Lung (tissue), 16 donors: Measurements from ENCODE around the gene KRTAP4-8. TPM values are rescaled to one million over a fixed set of nuclear protein-coding genes. Genes with fewer than 3 reads are reported as not detected.

Experiments
- ATAC-seq: fragments of 200-7000 bp; cut with Tn5 transposase; one replicate; pipeline ENCODE4 v1.9.1; 2020; ENCODE audit warnings: moderate number of reproducible peaks; ENCODE audit not compliant: insufficient read depth, low FRiP score
- DNase-seq, 3 donors: peaks; one replicate each; pipeline ENCODE4 v3.0.0-alpha.2; 2013 to 2017
- H3K27ac ChIP-seq, 2 donors: one replicate each; pipeline ENCODE4 v1.5.1; 2013; ENCODE audit warnings: mild to moderate bottlenecking in 2 of 2, moderate library complexity in 2 of 2, control low read depth in 1 of 2, inconsistent platforms in 1 of 2, low read depth in 1 of 2, low read length in 1 of 2
- H3K27me3 ChIP-seq, 3 donors: one replicate each; pipeline ENCODE4 v1.5.1; 2013; ENCODE audit warnings: low read length in 2 of 3; ENCODE audit not compliant: control insufficient read depth in 3 of 3, insufficient read depth in 3 of 3
- H3K36me3 ChIP-seq, 4 donors: one replicate each; pipeline ENCODE4 v1.5.1; 2013; ENCODE audit warnings: low read length in 4 of 4, mild to moderate bottlenecking in 1 of 4, moderate library complexity in 1 of 4; ENCODE audit not compliant: control insufficient read depth in 4 of 4, insufficient read depth in 4 of 4
- H3K4me1 ChIP-seq, 5 donors: one replicate each; pipeline ENCODE4 v1.5.1; 2013; ENCODE audit warnings: low read length in 5 of 5, mild to moderate bottlenecking in 2 of 5, moderate library complexity in 1 of 5; ENCODE audit not compliant: control insufficient read depth in 5 of 5, insufficient read depth in 5 of 5
- H3K4me3 ChIP-seq: one replicate; pipeline ENCODE4 v1.5.1; 2013; ENCODE audit warnings: mild to moderate bottlenecking, control low read depth, moderate library complexity
- H3K9ac ChIP-seq, 2 donors: one replicate each; pipeline ENCODE4 v1.5.1; 2013; ENCODE audit warnings: low read length in 2 of 2, control low read depth in 1 of 2; ENCODE audit not compliant: insufficient read depth in 1 of 2
- H3K9me3 ChIP-seq, 4 donors: one replicate each; pipeline ENCODE4 v1.5.1; 2013; ENCODE audit warnings: low read length in 3 of 4, mild to moderate bottlenecking in 1 of 4, moderate library complexity in 1 of 4; ENCODE audit not compliant: control insufficient read depth in 4 of 4, insufficient read depth in 3 of 4
- CTCF ChIP-seq: IDR thresholded peaks from 2 replicates; pipeline ENCODE4 v1.5.1; 2012; ENCODE audit warnings: mild to moderate bottlenecking; ENCODE audit errors: control extremely low read depth, extremely low read depth
- WGBS, 2 donors: extraction: QIAGEN DNeasy Blood & Tissue Kit; methylation state at CpG; one replicate each; pipeline ENCODE4 v1.1.7; 2013; 5-methylcytosine and 5-hydroxymethylcytosine counted together
- long read RNA-seq, 5 donors: transcript quantifications; one replicate each; lab custom pipeline, GENCODE V29; 2026
- polyA plus RNA-seq, 2 donors: library from polyadenylated mRNA; stranded (reverse); fragments of 200-250 nt; gene quantifications; one replicate each; pipeline ENCODE4 v1.2.1, GENCODE V29; 2013
- total RNA-seq, 2 donors: library from RNA; depleted of rRNA in 1 of 2; stranded (reverse); fragments of >200 nt in 1 of 2; gene quantifications; one replicate each; pipeline ENCODE4 v1.2.1, GENCODE V29; 2014 to 2021
- donor health status: control.
- donor health status: control.
- donor health status: Bipolar disorder and iron deficiency.
- donor health status: healthy.
- donor health status: DM: yes; HTN: yes; CAD: no.

Gene KRTAP4-8
- total RNA-seq (not detected), polyA plus RNA-seq (not detected)
- long read RNA-seq, donor 1: 0 reads
- long read RNA-seq, donor 2: 0 reads
- long read RNA-seq, donor 3: 0 reads
- long read RNA-seq, donor 4: 0 reads
- long read RNA-seq, donor 5: 0 reads

GRCh38 chr17:41098042-41098441, at the start of gene KRTAP4-8:
KRTAP4-8 (minus strand) TSS chr17:41098142; CDS start chr17:41098084, 58 bp downstream.
- no peak within 1 kb of the TSS for H3K9ac ChIP-seq
- no peak within 1 kb of the TSS for H3K27ac ChIP-seq
- no peak for TF ChIP-seq CTCF
- no peaks in the 10 kb centered on the region for H3K27me3 ChIP-seq
- DNase-seq (no peak), ATAC-seq (no peak)
- H3K9me3 ChIP-seq: no peaks in the 10 kb centered on the region
- H3K36me3 ChIP-seq: no peaks in the 10 kb centered on the region
- no peak within 1 kb of the TSS for H3K4me3 ChIP-seq
- WGBS, 2 donors: 68 to 81% methylated on average over 4 of the region's 4 CpGs
- no peaks in the 10 kb centered on the region for H3K4me1 ChIP-seq

GRCh38 chr17:41145261-41145660, 47.3 kb upstream of the KRTAP4-8 start:
- ATAC-seq (no peak), DNase-seq (no peak)
- Histone ChIP-seq H3K4me1 (no peaks in the 10 kb centered on the region), H3K27ac (no peak overlapping the region), H3K27me3 (no peaks in the 10 kb centered on the region), H3K9ac (no peak overlapping the region), H3K36me3 (no peaks in the 10 kb centered on the region), H3K9me3 (peaks cover 0 to 12% (median under 1%) of the 10 kb centered on the region in 4 donors), H3K4me3 (no peak overlapping the region)
- no peak for TF ChIP-seq CTCF
- 93 to 96% methylated on average over 2 of the region's 2 CpGs for WGBS, 2 donors

DNA sequence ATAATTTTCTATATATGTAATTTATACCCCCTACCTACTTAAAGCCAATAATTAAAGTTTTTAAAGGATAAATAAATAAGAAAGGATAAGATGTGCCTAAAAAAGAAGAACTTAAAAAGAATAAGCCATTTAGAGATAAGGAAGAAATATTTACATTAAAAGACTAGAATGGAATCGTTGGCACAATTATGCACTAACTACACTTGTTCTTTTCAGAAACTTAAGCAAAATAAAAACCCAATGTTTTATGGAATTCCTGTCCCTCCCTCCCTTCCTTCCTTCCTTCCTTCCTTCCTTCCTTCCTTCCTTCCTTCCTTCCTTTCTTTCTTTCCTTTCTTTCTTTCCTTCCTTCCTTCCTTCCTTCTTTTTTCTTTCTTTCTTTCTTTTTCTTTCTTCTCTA, 46.9 kb upstream of the KRTAP4-8 start:
- no peak for ATAC-seq
- no peak for DNase-seq
- Histone ChIP-seq H3K9me3 (peaks cover 0 to 12% (median 3%) of the 10 kb centered on the region in 4 donors), H3K4me1 (no peaks in the 10 kb centered on the region), H3K4me3 (no peak overlapping the region), H3K27me3 (no peaks in the 10 kb centered on the region), H3K36me3 (no peaks in the 10 kb centered on the region), H3K27ac (no peak overlapping the region), H3K9ac (no peak overlapping the region)
- 66 to 72% methylated on average over 1 of the region's 1 CpG for WGBS, 2 donors
- TF ChIP-seq CTCF: no peak

- DNase-seq (no peak), ATAC-seq (no peak)
- H3K9me3 ChIP-seq: peaks cover 0 to 12% (median 4%) of the 10 kb centered on the region in 4 donors
- no peaks in the 10 kb centered on the region for H3K4me1 ChIP-seq
- H3K27ac ChIP-seq: no peak overlapping the region
- no peak overlapping the region for H3K9ac ChIP-seq
- no peak overlapping the region for H3K4me3 ChIP-seq
- H3K36me3 ChIP-seq: no peaks in the 10 kb centered on the region
- TF ChIP-seq CTCF: no peak
- no peaks in the 10 kb centered on the region for H3K27me3 ChIP-seq
Observed at GRCh38 chr17:41141361-41141760, 43.4 kb upstream of the KRTAP4-8 start.
